Stimulated activated naive CD8-positive, alpha-beta T cell treated with anti-CD3 and anti-CD28 coated beads, Interleukin-15, Interleukin-2, amounts not matched to agents 100 ng/mL and 50 ng/mL, for 24 hours (primary cell): ENCODE data around the gene SHCBP1.
"Not testable (repeated sequence)": the region's sequence is repeated elsewhere in the genome, so short reads cannot be mapped to it uniquely, and the experiment has no call there.

Experiments used
- H3K27ac Mint-ChIP-seq: one replicate; pipeline ENCODE4 v1.8.0; 2021; ENCODE audit warnings: mild to moderate bottlenecking, mixed read lengths
- H3K27me3 Mint-ChIP-seq: one replicate; pipeline ENCODE4 v1.8.0; 2021; ENCODE audit warnings: mixed read lengths
- H3K36me3 Mint-ChIP-seq: one replicate; pipeline ENCODE4 v1.8.0; 2021; ENCODE audit warnings: low read depth, mixed read lengths
- H3K4me1 Mint-ChIP-seq: one replicate; pipeline ENCODE4 v1.8.0; 2021; ENCODE audit warnings: low read depth, mixed read lengths
- H3K4me3 Mint-ChIP-seq: one replicate; pipeline ENCODE4 v1.8.0; 2021; ENCODE audit warnings: mild to moderate bottlenecking, mixed read lengths
- H3K9me3 Mint-ChIP-seq: one replicate; pipeline ENCODE4 v1.8.0; 2021; ENCODE audit warnings: mixed read lengths

The SHCBP1 gene

GRCh38 chr16:46624862-46625261, 3.7 kb upstream of the SHCBP1 start:
- H3K4me1 Mint-ChIP-seq = peaks cover 20% of the 10 kb centered on the region
- not testable (repeated sequence) for H3K9me3 Mint-ChIP-seq, H3K27me3 Mint-ChIP-seq, H3K4me3 Mint-ChIP-seq, H3K36me3 Mint-ChIP-seq, H3K27ac Mint-ChIP-seq

GRCh38 chr16:46623707-46624106, 2.5 kb upstream of the SHCBP1 start:
- H3K27ac Mint-ChIP-seq, H3K9me3 Mint-ChIP-seq, H3K36me3 Mint-ChIP-seq, H3K4me3 Mint-ChIP-seq, H3K27me3 Mint-ChIP-seq: not testable (repeated sequence)
- H3K4me1 Mint-ChIP-seq = peaks cover 20% of the 10 kb centered on the region

GRCh38 chr16:46623246-46623645, 2.1 kb upstream of the SHCBP1 start:
- H3K4me1 Mint-ChIP-seq = peaks cover 20% of the 10 kb centered on the region
- not testable (repeated sequence) for H3K9me3 Mint-ChIP-seq, H3K27ac Mint-ChIP-seq, H3K27me3 Mint-ChIP-seq, H3K36me3 Mint-ChIP-seq, H3K4me3 Mint-ChIP-seq

GRCh38 chr16:46621934-46622676, 926 bp upstream of the SHCBP1 start:
- H3K4me3 Mint-ChIP-seq = peak overlapping the region; percentile 96
- no peak overlapping the region for H3K27ac Mint-ChIP-seq
- peaks cover 20% of the 10 kb centered on the region for H3K4me1 Mint-ChIP-seq
- H3K27me3 Mint-ChIP-seq = peaks cover 4% of the 10 kb centered on the region
- H3K9me3 Mint-ChIP-seq = no peaks in the 10 kb centered on the region
- peaks cover 14% of the 10 kb centered on the region for H3K36me3 Mint-ChIP-seq

- Mint-ChIP-seq H3K36me3 (peaks cover 29% of the 10 kb centered on the region), H3K4me1 (peaks cover 20% of the 10 kb centered on the region), H3K27me3 (peaks cover 4% of the 10 kb centered on the region), H3K9me3 (no peaks in the 10 kb centered on the region), H3K4me3 (peak overlapping the region; percentile 96), H3K27ac (peak overlapping the region; percentile 85)
Observed at GRCh38 chr16:46620266-46621005, 743 bp downstream of the SHCBP1 start.

GRCh38 chr16:46618516-46618915, 2.7 kb downstream of the SHCBP1 start:
- Mint-ChIP-seq H3K4me3 (no peak overlapping the region), H3K36me3 (peaks cover 38% of the 10 kb centered on the region), H3K27ac (no peak overlapping the region), H3K27me3 (peaks cover 4% of the 10 kb centered on the region), H3K9me3 (no peaks in the 10 kb centered on the region), H3K4me1 (peaks cover 20% of the 10 kb centered on the region)

- Mint-ChIP-seq H3K4me1 (no peaks in the 10 kb centered on the region), H3K9me3 (no peaks in the 10 kb centered on the region), H3K27ac (no peak overlapping the region), H3K4me3 (no peak overlapping the region), H3K27me3 (no peaks in the 10 kb centered on the region), H3K36me3 (peaks cover 47% of the 10 kb centered on the region)
Observed at GRCh38 chr16:46614006-46614405, 7.2 kb downstream of the SHCBP1 start.

GRCh38 chr16:46613352-46613751, 7.8 kb downstream of the SHCBP1 start:
- Mint-ChIP-seq H3K27me3 (no peaks in the 10 kb centered on the region), H3K9me3 (no peaks in the 10 kb centered on the region), H3K36me3 (peaks cover 45% of the 10 kb centered on the region), H3K4me1 (no peaks in the 10 kb centered on the region), H3K27ac (no peak overlapping the region), H3K4me3 (no peak overlapping the region)

- H3K27ac Mint-ChIP-seq = no peak overlapping the region
- peaks cover 45% of the 10 kb centered on the region for H3K36me3 Mint-ChIP-seq
- H3K27me3 Mint-ChIP-seq = no peaks in the 10 kb centered on the region
- no peaks in the 10 kb centered on the region for H3K4me1 Mint-ChIP-seq
- H3K4me3 Mint-ChIP-seq = no peak overlapping the region
- no peaks in the 10 kb centered on the region for H3K9me3 Mint-ChIP-seq
Observed at GRCh38 chr16:46612121-46612520, 9.1 kb downstream of the SHCBP1 start.

- H3K4me1 Mint-ChIP-seq = no peaks in the 10 kb centered on the region
- peaks cover 51% of the 10 kb centered on the region for H3K36me3 Mint-ChIP-seq
- H3K27ac Mint-ChIP-seq = no peak overlapping the region
- no peaks in the 10 kb centered on the region for H3K27me3 Mint-ChIP-seq
- no peak overlapping the region for H3K4me3 Mint-ChIP-seq
- H3K9me3 Mint-ChIP-seq = no peaks in the 10 kb centered on the region
Observed at GRCh38 chr16:46607529-46607928, 13.7 kb downstream of the SHCBP1 start.

- H3K27ac Mint-ChIP-seq = no peak overlapping the region
- no peaks in the 10 kb centered on the region for H3K9me3 Mint-ChIP-seq
- H3K36me3 Mint-ChIP-seq = peaks cover 62% of the 10 kb centered on the region
- no peaks in the 10 kb centered on the region for H3K27me3 Mint-ChIP-seq
- no peak overlapping the region for H3K4me3 Mint-ChIP-seq
- H3K4me1 Mint-ChIP-seq = no peaks in the 10 kb centered on the region
Observed at GRCh38 chr16:46606231-46606630, 14.9 kb downstream of the SHCBP1 start.

GRCh38 chr16:46591257-46591656, 29.9 kb downstream of the SHCBP1 start:
- Mint-ChIP-seq H3K27ac (no peak overlapping the region), H3K36me3 (peaks cover 81% of the 10 kb centered on the region), H3K9me3 (peaks cover 9% of the 10 kb centered on the region), H3K4me3 (no peak overlapping the region), H3K27me3 (no peaks in the 10 kb centered on the region), H3K4me1 (no peaks in the 10 kb centered on the region)

- Mint-ChIP-seq H3K9me3 (peaks cover 20% of the 10 kb centered on the region), H3K27ac (no peak overlapping the region), H3K27me3 (no peaks in the 10 kb centered on the region), H3K36me3 (peaks cover 94% of the 10 kb centered on the region), H3K4me1 (peaks cover 4% of the 10 kb centered on the region), H3K4me3 (no peak overlapping the region)
Observed at GRCh38 chr16:46586011-46586577, 35.1 kb downstream of the SHCBP1 start.

- Mint-ChIP-seq H3K36me3 (peaks cover 69% of the 10 kb centered on the region), H3K4me3 (no peak overlapping the region)
Observed at GRCh38 chr16:46583036-46583435, 38.1 kb downstream of the SHCBP1 start.

GRCh38 chr16:46582313-46582712, 38.9 kb downstream of the SHCBP1 start:
- H3K27ac Mint-ChIP-seq = no peak overlapping the region
- no peaks in the 10 kb centered on the region for H3K27me3 Mint-ChIP-seq
- peaks cover 20% of the 10 kb centered on the region for H3K9me3 Mint-ChIP-seq
- H3K4me1 Mint-ChIP-seq = peaks cover 4% of the 10 kb centered on the region
- no peak overlapping the region for H3K4me3 Mint-ChIP-seq
- peaks cover 62% of the 10 kb centered on the region for H3K36me3 Mint-ChIP-seq

More at GRCh38 chr16:46583036-46583435, 38.1 kb downstream of the SHCBP1 start:
- no peak overlapping the region for H3K27ac Mint-ChIP-seq
- H3K9me3 Mint-ChIP-seq = peaks cover 20% of the 10 kb centered on the region
- peaks cover 4% of the 10 kb centered on the region for H3K4me1 Mint-ChIP-seq
- H3K27me3 Mint-ChIP-seq = no peaks in the 10 kb centered on the region
